K562 (cell line): ENCODE results near the gene GVQW3. TPM values are rescaled to one million over a fixed set of nuclear protein-coding genes. Genes with fewer than 3 reads are reported as not detected.

ENCODE experiments used
- BRD4 ChIP-seq: fragments of 200-600 bp; sonication (generic); IDR thresholded peaks from 2 replicates; pipeline ENCODE4 v1.6.1; 2017; ENCODE audit warnings: inconsistent platforms
- BRD9 ChIP-seq: fragments of 450-650 bp; IDR thresholded peaks from 2 replicates; pipeline ENCODE4 v1.6.1; 2018; ENCODE audit warnings: low read depth; ENCODE audit not compliant: partially characterized antibody
- C11orf30 ChIP-seq: fragments of 450-650 bp; IDR thresholded peaks from 2 replicates; pipeline ENCODE4 v1.6.1; 2016; ENCODE audit warnings: low read depth, mild to moderate bottlenecking
- CBFA2T3 ChIP-seq: fragments of 450-650 bp; IDR thresholded peaks from 2 replicates; pipeline ENCODE4 v1.6.1; 2017
- DIDO1 ChIP-seq: fragments of 450-650 bp; IDR thresholded peaks from 2 replicates; pipeline ENCODE4 v1.6.1; 2016; ENCODE audit warnings: low read depth, missing biosample characterization, missing genetic modification characterization
- EWSR1 ChIP-seq: fragments of 450-650 bp; IDR thresholded peaks from 2 replicates; pipeline ENCODE4 v1.6.1; 2018; ENCODE audit warnings: borderline replicate concordance, mild to moderate bottlenecking, low read depth, moderate library complexity; ENCODE audit not compliant: partially characterized antibody
- NCOA6 ChIP-seq: fragments of 450-650 bp; IDR thresholded peaks from 2 replicates; pipeline ENCODE4 v1.6.1; 2017; ENCODE audit warnings: mild to moderate bottlenecking
- POLR3A ChIP-seq: IDR thresholded peaks from 2 replicates; pipeline ENCODE4 v1.6.1; 2011; ENCODE audit warnings: borderline replicate concordance, mild to moderate bottlenecking, moderate library complexity; ENCODE audit not compliant: insufficient read length, insufficient read depth; ENCODE audit errors: extremely low read depth
- POU5F1 ChIP-seq: fragments of 150-350 bp; IDR thresholded peaks from 2 replicates; pipeline ENCODE4 v1.6.1; 2014; ENCODE audit warnings: borderline replicate concordance, low read length, low read depth, mild to moderate bottlenecking; ENCODE audit not compliant: partially characterized antibody
- PTRF ChIP-seq: fragments of 450-650 bp; IDR thresholded peaks from 2 replicates; pipeline ENCODE4 v1.6.1; 2016; ENCODE audit warnings: mild to moderate bottlenecking, missing genetic modification characterization, missing compliant biosample characterization
- RBM39 ChIP-seq: fragments of 200-400 bp; formaldehyde crosslinking; optimal IDR thresholded peaks from 2 replicates; pipeline ENCODE3; 2018; ENCODE audit warnings: low read depth, low read length
- SIN3B ChIP-seq: fragments of 450-650 bp; IDR thresholded peaks from 2 replicates; pipeline ENCODE4 v1.6.1; 2017; ENCODE audit warnings: low read depth, mild to moderate bottlenecking, moderate library complexity
- SMARCE1 ChIP-seq: fragments of 450-650 bp; IDR thresholded peaks from 2 replicates; pipeline ENCODE4 v1.7.1; 2016; ENCODE audit warnings: mild to moderate bottlenecking
- SOX6 ChIP-seq: fragments of 450-650 bp; IDR thresholded peaks from 2 replicates; pipeline ENCODE4 v1.6.1; 2014; ENCODE audit warnings: mild to moderate bottlenecking
- SP2 ChIP-seq: IDR thresholded peaks from 2 replicates; pipeline ENCODE4 v1.6.1; 2011; ENCODE audit warnings: mild to moderate bottlenecking, low read depth, low read length, moderate library complexity; ENCODE audit not compliant: poor library complexity, severe bottlenecking; ENCODE audit errors: extremely low read depth
- SRSF9 ChIP-seq: fragments of 200-400 bp; formaldehyde crosslinking; IDR thresholded peaks from 2 replicates; pipeline ENCODE4 v1.6.1; 2017; ENCODE audit warnings: low read depth, low read length, borderline replicate concordance
- TGIF2 ChIP-seq: sonication (generic); formaldehyde crosslinking; IDR thresholded peaks from 2 replicates; pipeline ENCODE4 v1.8.1; 2022; ENCODE audit warnings: mild to moderate bottlenecking, missing genetic modification reagents, moderate library complexity
- XRCC5 ChIP-seq: fragments of 200-400 bp; formaldehyde crosslinking; IDR thresholded peaks from 2 replicates; pipeline ENCODE4 v1.6.1; 2017; ENCODE audit warnings: low read depth, mild to moderate bottlenecking, low read length
- ZNF224 ChIP-seq: sonication (generic); formaldehyde crosslinking; IDR thresholded peaks from 2 replicates; pipeline ENCODE4 v1.8.0; 2022; ENCODE audit warnings: mild to moderate bottlenecking, missing genetic modification reagents
- ZNF3 ChIP-seq: fragments of 250-450 bp; sonication (Bioruptor Pico); IDR thresholded peaks from 2 replicates; pipeline ENCODE4 v1.5.0; 2021; ENCODE audit warnings: mild to moderate bottlenecking, moderate library complexity
- ZNF57 ChIP-seq: fragments of 450-650 bp; formaldehyde crosslinking; IDR thresholded peaks from 2 replicates; pipeline ENCODE4 v1.4.0; 2020; ENCODE audit warnings: mild to moderate bottlenecking, moderate library complexity
- polyA plus RNA-seq, 8 experiments: library from polyadenylated mRNA; depleted of rRNA in 4 of 8; stranded (reverse) in 5 of 8; unstranded in 3 of 8; fragments of >200 nt; fragmentation: Nextera tagmentation in 2 of 8; fragmentation: Illumina TruSeq in 1 of 8; extraction: Ambion mirVana in 2 of 8; extraction: Trizol in 1 of 8; gene quantifications; 2 replicates each; pipeline versions ENCODE4 v1.2.1 to v1.2.3, GENCODE V29; 2011 to 2014; ENCODE audit warnings: inconsistent platforms in 1 of 8, missing spikeins in 1 of 8
- total RNA-seq, 7 experiments: library from RNA; depleted of rRNA in 6 of 7; stranded (reverse); fragments of >200 nt in 6 of 7; fragmentation: Illumina TruSeq in 2 of 7; extraction: Trizol in 2 of 7; gene quantifications; 2 replicates each; pipeline versions ENCODE4 v1.2.1 to v1.2.3, GENCODE V29; 2011 to 2021; ENCODE audit warnings: low replicate concordance in 1 of 7
- TF ChIP-seq, protein P1 (sequence below), 3 experiments: fragments of 200-800 bp in 1 of 3; sonication (Bioruptor generic) in 1 of 3; sonication (generic) in 1 of 3; formaldehyde crosslinking in 1 of 3; IDR thresholded peaks; 2 replicates each; pipeline versions ENCODE4 v1.6.1 to v1.8.0; 2016 to 2022; ENCODE audit warnings: mild to moderate bottlenecking in 2 of 3, missing compliant biosample characterization in 2 of 3, missing genetic modification characterization in 2 of 3, missing genetic modification reagents in 1 of 3
- TF ChIP-seq, protein P2 (sequence below): sonication (generic); formaldehyde crosslinking; IDR thresholded peaks from 2 replicates; pipeline ENCODE4 v1.5.0; 2020; ENCODE audit warnings: missing genetic modification reagents
- TF ChIP-seq, protein P3 (sequence below): fragments of 450-650 bp; conservative IDR thresholded peaks from 2 replicates; pipeline ENCODE4 v1.6.1; 2016; ENCODE audit warnings: missing genetic modification characterization, low read depth, mild to moderate bottlenecking, missing compliant biosample characterization, moderate library complexity
- TF ChIP-seq, protein P4 (sequence below): fragments of 250-450 bp; sonication (Bioruptor Pico); IDR thresholded peaks from 2 replicates; pipeline ENCODE4 v1.8.0; 2021; ENCODE audit warnings: moderate library complexity, mild to moderate bottlenecking, inconsistent platforms
- TF ChIP-seq, protein P5 (sequence below): fragments of 250-450 bp; sonication (Bioruptor Pico); IDR thresholded peaks from 2 replicates; pipeline ENCODE4 v1.8.0; 2021; ENCODE audit warnings: borderline replicate concordance, mild to moderate bottlenecking, moderate library complexity; ENCODE audit not compliant: poor library complexity, severe bottlenecking

GVQW3 gene
- total and polyA plus RNA-seq, 9 of the 15 experiments (the other 6 are each of a cell fraction or from before 2014, with no cell fraction given): 0.66 to 5.7 (median 2.1) TPM

DNA sequence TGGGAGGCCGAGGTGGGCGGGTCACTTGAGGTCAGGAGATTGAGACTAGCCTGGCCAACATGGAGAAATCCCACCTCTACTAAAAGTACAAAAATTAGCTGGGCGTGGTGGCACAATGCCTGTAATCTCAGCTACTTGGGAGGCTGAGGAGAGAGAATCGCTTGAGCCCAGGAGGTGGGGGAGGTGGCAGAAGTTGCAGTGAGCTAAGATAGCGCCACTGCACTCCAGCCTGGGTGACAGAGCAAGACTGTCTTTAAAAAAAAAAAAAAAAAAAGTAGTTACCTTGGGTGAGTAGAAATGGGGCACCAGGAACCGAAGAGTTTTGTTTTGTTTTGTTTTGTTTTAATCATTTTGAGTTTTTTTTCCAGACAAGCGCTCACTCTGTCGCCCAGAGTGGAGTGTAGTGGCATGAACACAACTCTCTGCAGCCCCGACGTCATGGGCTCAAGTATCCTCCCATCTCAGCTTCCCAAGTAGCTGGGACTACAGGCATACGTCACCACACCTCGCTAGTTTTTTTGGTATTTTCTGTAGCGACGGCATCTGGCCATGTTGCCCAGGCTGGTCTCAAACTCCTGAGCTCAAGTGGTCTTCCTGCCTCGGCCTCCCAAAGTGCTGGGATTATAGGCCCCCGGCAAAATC lies 16.0 kb upstream of the GVQW3 start (continued):
- TF ChIP-seq BRD4: no peak
- no peak for TF ChIP-seq ZNF3 (CRISPR knock-in tag)
- no peak for TF ChIP-seq BRD9
- TF ChIP-seq ZNF224 (CRISPR knock-in tag): no peak
- TF ChIP-seq, protein P1, sequence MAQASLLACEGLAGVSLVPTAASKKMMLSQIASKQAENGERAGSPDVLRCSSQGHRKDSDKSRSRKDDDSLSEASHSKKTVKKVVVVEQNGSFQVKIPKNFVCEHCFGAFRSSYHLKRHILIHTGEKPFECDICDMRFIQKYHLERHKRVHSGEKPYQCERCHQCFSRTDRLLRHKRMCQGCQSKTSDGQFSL (CRISPR knock-in tag; IDR thresholded peaks at IDR 0.05): no peak
- TF ChIP-seq, protein P1 (tag; IDR thresholded peaks at IDR 0.05): no peak
- no peak for TF ChIP-seq POLR3A
- no peak for TF ChIP-seq SIN3B
- no peak for TF ChIP-seq ZNF57
- TF ChIP-seq EWSR1: no peak
- no peak for TF ChIP-seq SP2
- TF ChIP-seq CBFA2T3: peak; percentile 92
- no peak for TF ChIP-seq PTRF (tag)
- TF ChIP-seq, protein P2, sequence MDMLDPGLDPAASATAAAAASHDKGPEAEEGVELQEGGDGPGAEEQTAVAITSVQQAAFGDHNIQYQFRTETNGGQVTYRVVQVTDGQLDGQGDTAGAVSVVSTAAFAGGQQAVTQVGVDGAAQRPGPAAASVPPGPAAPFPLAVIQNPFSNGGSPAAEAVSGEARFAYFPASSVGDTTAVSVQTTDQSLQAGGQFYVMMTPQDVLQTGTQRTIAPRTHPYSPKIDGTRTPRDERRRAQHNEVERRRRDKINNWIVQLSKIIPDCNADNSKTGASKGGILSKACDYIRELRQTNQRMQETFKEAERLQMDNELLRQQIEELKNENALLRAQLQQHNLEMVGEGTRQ (CRISPR knock-in tag): no peak
- TF ChIP-seq XRCC5: no peak
- no peak for TF ChIP-seq SRSF9
- TF ChIP-seq SMARCE1: 0 out of 2 replicates have a peak, but pooled peaks have one; percentile 47
- TF ChIP-seq, protein P3, sequence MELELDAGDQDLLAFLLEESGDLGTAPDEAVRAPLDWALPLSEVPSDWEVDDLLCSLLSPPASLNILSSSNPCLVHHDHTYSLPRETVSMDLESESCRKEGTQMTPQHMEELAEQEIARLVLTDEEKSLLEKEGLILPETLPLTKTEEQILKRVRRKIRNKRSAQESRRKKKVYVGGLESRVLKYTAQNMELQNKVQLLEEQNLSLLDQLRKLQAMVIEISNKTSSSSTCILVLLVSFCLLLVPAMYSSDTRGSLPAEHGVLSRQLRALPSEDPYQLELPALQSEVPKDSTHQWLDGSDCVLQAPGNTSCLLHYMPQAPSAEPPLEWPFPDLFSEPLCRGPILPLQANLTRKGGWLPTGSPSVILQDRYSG (tag): no peak
- no peak for TF ChIP-seq TGIF2 (CRISPR knock-in tag)
- TF ChIP-seq SOX6: peak; percentile 75; the same call in 1 of the 2 replicates
- TF ChIP-seq POU5F1: no peak
- no peak for TF ChIP-seq NCOA6
- no peak for TF ChIP-seq C11orf30
- TF ChIP-seq RBM39: no peak
- TF ChIP-seq, protein P4, sequence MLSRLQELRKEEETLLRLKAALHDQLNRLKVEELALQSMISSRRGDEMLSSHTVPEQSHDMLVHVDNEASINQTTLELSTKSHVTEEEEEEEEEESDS (CRISPR knock-in tag): no peak
- TF ChIP-seq DIDO1: no peak
- TF ChIP-seq, protein P5, sequence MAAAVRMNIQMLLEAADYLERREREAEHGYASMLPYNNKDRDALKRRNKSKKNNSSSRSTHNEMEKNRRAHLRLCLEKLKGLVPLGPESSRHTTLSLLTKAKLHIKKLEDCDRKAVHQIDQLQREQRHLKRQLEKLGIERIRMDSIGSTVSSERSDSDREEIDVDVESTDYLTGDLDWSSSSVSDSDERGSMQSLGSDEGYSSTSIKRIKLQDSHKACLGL (CRISPR knock-in tag): no peak
